ENCODE measurements around the gene KCNAB1.

Gene KCNAB1

DNA sequence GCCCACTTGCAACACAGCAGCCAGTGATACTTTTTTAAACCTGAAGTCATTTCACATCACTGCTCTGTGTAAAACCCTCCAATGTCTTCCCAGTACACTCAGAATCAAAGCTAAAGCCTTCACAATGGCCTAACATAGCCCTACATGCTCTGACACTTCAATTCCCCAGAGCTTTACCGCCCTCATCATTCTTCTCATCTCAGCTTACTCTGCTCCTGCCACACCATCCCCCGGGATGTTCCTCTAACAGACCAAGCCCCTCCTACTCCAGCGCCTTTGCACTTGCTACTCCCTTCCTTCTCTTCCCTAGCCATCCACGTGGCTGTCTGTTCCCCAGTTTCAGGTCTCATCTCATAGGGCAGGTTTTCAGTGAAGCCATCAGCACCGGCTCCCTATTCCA is 240.6 kb downstream of the KCNAB1 start:
- no peaks in the 10 kb centered on the region for H3K9me2 ChIP-seq (ENCODE audit: low read depth, low read length)
- no peaks in the 10 kb centered on the region for H3K27me3 ChIP-seq (ENCODE audit: insufficient read depth, low read length)
- H3K4me2 ChIP-seq (ENCODE audit: low read length) = no peak overlapping the region
- no peaks in the 10 kb centered on the region for H3K79me2 ChIP-seq (ENCODE audit: insufficient read depth, low read length)
- H3K9ac ChIP-seq (ENCODE audit: low read length) = no peak overlapping the region
- no peaks in the 10 kb centered on the region for H3K36me3 ChIP-seq (ENCODE audit: insufficient read depth, low read length)
- H3K4me1 ChIP-seq (ENCODE audit: insufficient read depth, low read length, severe bottlenecking) = peaks cover 21% of the 10 kb centered on the region
- TF ChIP-seq EZH2 (IDR thresholded peaks at IDR 0.05; ENCODE audit: borderline replicate concordance, low read length) = no peak
- TF ChIP-seq, protein P1, sequence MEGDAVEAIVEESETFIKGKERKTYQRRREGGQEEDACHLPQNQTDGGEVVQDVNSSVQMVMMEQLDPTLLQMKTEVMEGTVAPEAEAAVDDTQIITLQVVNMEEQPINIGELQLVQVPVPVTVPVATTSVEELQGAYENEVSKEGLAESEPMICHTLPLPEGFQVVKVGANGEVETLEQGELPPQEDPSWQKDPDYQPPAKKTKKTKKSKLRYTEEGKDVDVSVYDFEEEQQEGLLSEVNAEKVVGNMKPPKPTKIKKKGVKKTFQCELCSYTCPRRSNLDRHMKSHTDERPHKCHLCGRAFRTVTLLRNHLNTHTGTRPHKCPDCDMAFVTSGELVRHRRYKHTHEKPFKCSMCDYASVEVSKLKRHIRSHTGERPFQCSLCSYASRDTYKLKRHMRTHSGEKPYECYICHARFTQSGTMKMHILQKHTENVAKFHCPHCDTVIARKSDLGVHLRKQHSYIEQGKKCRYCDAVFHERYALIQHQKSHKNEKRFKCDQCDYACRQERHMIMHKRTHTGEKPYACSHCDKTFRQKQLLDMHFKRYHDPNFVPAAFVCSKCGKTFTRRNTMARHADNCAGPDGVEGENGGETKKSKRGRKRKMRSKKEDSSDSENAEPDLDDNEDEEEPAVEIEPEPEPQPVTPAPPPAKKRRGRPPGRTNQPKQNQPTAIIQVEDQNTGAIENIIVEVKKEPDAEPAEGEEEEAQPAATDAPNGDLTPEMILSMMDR (IDR thresholded peaks at IDR 0.05; ENCODE audit: low read length) = no peak
- H3F3A ChIP-seq (ENCODE audit: insufficient read depth, low read length) = no peaks in the 10 kb centered on the region
- H3K9me3 ChIP-seq (ENCODE audit: low read length) = no peaks in the 10 kb centered on the region
- H4K20me1 ChIP-seq (ENCODE audit: insufficient read depth, low read length) = no peaks in the 10 kb centered on the region
- H3K4me3 ChIP-seq (ENCODE audit: low read depth, low read length, poor library complexity, severe bottlenecking) = no peak overlapping the region
- H2AFZ ChIP-seq (ENCODE audit: low read length) = no peak overlapping the region
- no peak overlapping the region for H3K27ac ChIP-seq (ENCODE audit: low read depth, low read length, poor library complexity, severe bottlenecking)

DNA sequence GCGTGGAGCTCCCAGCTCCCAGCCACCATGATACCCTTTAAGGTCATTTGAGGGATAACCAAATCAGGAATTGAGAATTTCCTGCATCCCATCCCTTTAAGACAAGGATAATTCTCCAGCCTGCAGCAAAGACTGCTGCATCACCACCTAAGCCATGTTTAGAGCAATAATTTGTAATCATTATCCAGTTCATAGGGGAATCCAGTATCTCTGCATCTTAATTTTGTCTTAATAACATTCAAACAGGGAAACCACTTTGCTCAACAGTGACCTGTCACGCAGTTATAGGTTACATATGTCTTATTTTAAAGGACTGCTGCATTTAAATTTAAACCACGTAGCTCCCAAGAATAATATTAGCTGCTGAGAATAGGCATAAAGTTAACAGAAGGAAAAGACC is 246.2 kb downstream of the KCNAB1 start:
- Histone ChIP-seq H3K79me2 (ENCODE audit: insufficient read depth, low read length) (no peaks in the 10 kb centered on the region), H2AFZ (ENCODE audit: low read length) (no peak overlapping the region), H4K20me1 (ENCODE audit: insufficient read depth, low read length) (no peaks in the 10 kb centered on the region), H3K4me1 (ENCODE audit: insufficient read depth, low read length, severe bottlenecking) (no peaks in the 10 kb centered on the region), H3K9me2 (ENCODE audit: low read depth, low read length) (no peaks in the 10 kb centered on the region), H3K9ac (ENCODE audit: low read length) (no peak overlapping the region), H3K9me3 (ENCODE audit: low read length) (no peaks in the 10 kb centered on the region), H3K27ac (ENCODE audit: low read depth, low read length, poor library complexity, severe bottlenecking) (no peak overlapping the region), H3K27me3 (ENCODE audit: insufficient read depth, low read length) (no peaks in the 10 kb centered on the region), H3K4me3 (ENCODE audit: low read depth, low read length, poor library complexity, severe bottlenecking) (no peak overlapping the region), H3K36me3 (ENCODE audit: insufficient read depth, low read length) (no peaks in the 10 kb centered on the region), H3K4me2 (ENCODE audit: low read length) (no peak overlapping the region), H3F3A (ENCODE audit: insufficient read depth, low read length) (no peaks in the 10 kb centered on the region)
- TF ChIP-seq, protein P1 (IDR thresholded peaks at IDR 0.05; ENCODE audit: low read length) = no peak
- no peak for TF ChIP-seq EZH2 (IDR thresholded peaks at IDR 0.05; ENCODE audit: borderline replicate concordance, low read length)

DNA sequence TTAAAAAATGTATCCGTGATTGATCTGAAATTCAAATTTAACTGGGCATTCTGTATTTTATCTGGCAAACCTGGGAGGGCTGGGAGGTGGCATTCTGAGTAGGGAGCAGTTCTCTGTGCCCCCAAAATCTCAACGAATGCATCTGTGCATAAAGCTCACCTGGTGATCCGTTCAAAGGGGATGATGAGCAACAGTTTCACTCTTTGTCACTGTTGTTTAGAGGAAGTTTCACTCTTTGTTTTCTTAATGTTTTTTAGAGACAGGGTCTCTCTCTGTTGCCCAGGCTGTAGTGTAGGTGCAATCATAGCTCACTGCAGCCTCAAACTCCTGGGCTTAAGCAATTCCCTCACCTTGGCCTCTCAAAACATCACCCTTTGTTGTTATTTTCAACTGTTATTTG is 247.8 kb downstream of the KCNAB1 start:
- H3K9me3 ChIP-seq (ENCODE audit: low read length) = no peaks in the 10 kb centered on the region
- H3K36me3 ChIP-seq (ENCODE audit: insufficient read depth, low read length) = no peaks in the 10 kb centered on the region
- H3K9me2 ChIP-seq (ENCODE audit: low read depth, low read length) = no peaks in the 10 kb centered on the region
- no peaks in the 10 kb centered on the region for H3K27me3 ChIP-seq (ENCODE audit: insufficient read depth, low read length)
- H3K4me2 ChIP-seq (ENCODE audit: low read length) = no peak overlapping the region
- H3K4me1 ChIP-seq (ENCODE audit: insufficient read depth, low read length, severe bottlenecking) = no peaks in the 10 kb centered on the region
- H3K27ac ChIP-seq (ENCODE audit: low read depth, low read length, poor library complexity, severe bottlenecking) = no peak overlapping the region
- H3F3A ChIP-seq (ENCODE audit: insufficient read depth, low read length) = no peaks in the 10 kb centered on the region
- H4K20me1 ChIP-seq (ENCODE audit: insufficient read depth, low read length) = no peaks in the 10 kb centered on the region
- no peaks in the 10 kb centered on the region for H3K79me2 ChIP-seq (ENCODE audit: insufficient read depth, low read length)
- H2AFZ ChIP-seq (ENCODE audit: low read length) = no peak overlapping the region
- TF ChIP-seq, protein P1 (IDR thresholded peaks at IDR 0.05; ENCODE audit: low read length) = no peak
- TF ChIP-seq EZH2 (IDR thresholded peaks at IDR 0.05; ENCODE audit: borderline replicate concordance, low read length) = no peak
- H3K4me3 ChIP-seq (ENCODE audit: low read depth, low read length, poor library complexity, severe bottlenecking) = no peak overlapping the region
- no peak overlapping the region for H3K9ac ChIP-seq (ENCODE audit: low read length)
